ENCODE measurements around the gene ICE2.

Gene ICE2

GRCh38 chr15:60442031-60442650 is 36.8 kb downstream of the ICE2 start:
- no peaks in the 10 kb centered on the region for H3K4me1 Mint-ChIP-seq
- peaks cover 49% of the 10 kb centered on the region for H3K36me3 Mint-ChIP-seq (ENCODE audit: low read depth)
- TF ChIP-seq CTCF (IDR thresholded peaks at IDR 0.05): no peak
- H3K9me3 Mint-ChIP-seq: no peaks in the 10 kb centered on the region
- no peak overlapping the region for H3K4me3 Mint-ChIP-seq
- no peaks in the 10 kb centered on the region for H3K27me3 Mint-ChIP-seq (ENCODE audit: low read depth, poor library complexity)
- DNase-seq: no peak
- no peak overlapping the region for H3K27ac Mint-ChIP-seq

GRCh38 chr15:60441331-60441730 is 37.6 kb downstream of the ICE2 start:
- DNase-seq: no peak
- TF ChIP-seq CTCF (IDR thresholded peaks at IDR 0.05): no peak
- no peaks in the 10 kb centered on the region for H3K27me3 Mint-ChIP-seq (ENCODE audit: low read depth, poor library complexity)
- H3K4me1 Mint-ChIP-seq: no peaks in the 10 kb centered on the region
- H3K27ac Mint-ChIP-seq: peak overlapping the region; percentile 58
- peaks cover 43% of the 10 kb centered on the region for H3K36me3 Mint-ChIP-seq (ENCODE audit: low read depth)
- no peak overlapping the region for H3K4me3 Mint-ChIP-seq
- no peaks in the 10 kb centered on the region for H3K9me3 Mint-ChIP-seq

- H3K4me3 Mint-ChIP-seq: no peak overlapping the region
- TF ChIP-seq CTCF (IDR thresholded peaks at IDR 0.05): no peak
Observed at GRCh38 chr15:60438646-60439045, 40.3 kb downstream of the ICE2 start.

GRCh38 chr15:60428935-60429334 is 50.0 kb downstream of the ICE2 start:
- H3K27ac Mint-ChIP-seq: no peak overlapping the region
- TF ChIP-seq CTCF (IDR thresholded peaks at IDR 0.05): no peak
- DNase-seq: no peak
- peaks cover 12% of the 10 kb centered on the region for H3K4me1 Mint-ChIP-seq
- H3K9me3 Mint-ChIP-seq: no peaks in the 10 kb centered on the region
- no peaks in the 10 kb centered on the region for H3K27me3 Mint-ChIP-seq (ENCODE audit: low read depth, poor library complexity)
- H3K4me3 Mint-ChIP-seq: no peak overlapping the region
- peaks cover 50% of the 10 kb centered on the region for H3K36me3 Mint-ChIP-seq (ENCODE audit: low read depth)

More at GRCh38 chr15:60438646-60439045, 40.3 kb downstream of the ICE2 start:
- Mint-ChIP-seq H3K27me3 (ENCODE audit: low read depth, poor library complexity) (no peaks in the 10 kb centered on the region), H3K36me3 (ENCODE audit: low read depth) (peaks cover 53% of the 10 kb centered on the region), H3K9me3 (no peaks in the 10 kb centered on the region), H3K27ac (no peak overlapping the region), H3K4me1 (no peaks in the 10 kb centered on the region)
- DNase-seq: no peak

- H3K4me1 Mint-ChIP-seq: peaks cover 21% of the 10 kb centered on the region
- peak overlapping the region; percentile 43 for H3K27ac Mint-ChIP-seq
- DNase-seq: no peak
- TF ChIP-seq CTCF (IDR thresholded peaks at IDR 0.05): no peak
- no peaks in the 10 kb centered on the region for H3K9me3 Mint-ChIP-seq
- H3K27me3 Mint-ChIP-seq (ENCODE audit: low read depth, poor library complexity): no peaks in the 10 kb centered on the region
- H3K36me3 Mint-ChIP-seq (ENCODE audit: low read depth): peaks cover 38% of the 10 kb centered on the region
- H3K4me3 Mint-ChIP-seq: no peak overlapping the region
Observed at GRCh38 chr15:60426870-60427508, 52.0 kb downstream of the ICE2 start.

GRCh38 chr15:60425461-60425860 is 53.5 kb downstream of the ICE2 start:
- Mint-ChIP-seq H3K4me3 (no peak overlapping the region), H3K27me3 (ENCODE audit: low read depth, poor library complexity) (no peaks in the 10 kb centered on the region), H3K27ac (peak overlapping the region; percentile 83), H3K4me1 (peaks cover 21% of the 10 kb centered on the region), H3K36me3 (ENCODE audit: low read depth) (peaks cover 28% of the 10 kb centered on the region), H3K9me3 (no peaks in the 10 kb centered on the region)
- DNase-seq: no peak
- TF ChIP-seq CTCF (IDR thresholded peaks at IDR 0.05): no peak

Measured in nephron progenitor cell (in vitro differentiated cells).